HG03469 (cell line): ENCODE data around the gene ABHD12B.
A peak's percentile ranks its signal among the peaks of the same experiment; 100 is the strongest.

Source experiments
- ATAC-seq: cut with Tn5 transposase; IDR thresholded peaks from one replicate; pipeline ENCODE4 v1.9.1; 2021; ENCODE audit warnings: mild to moderate bottlenecking, moderate library complexity, moderate number of reproducible peaks; ENCODE audit not compliant: unreplicated experiment

Gene ABHD12B

DNA sequence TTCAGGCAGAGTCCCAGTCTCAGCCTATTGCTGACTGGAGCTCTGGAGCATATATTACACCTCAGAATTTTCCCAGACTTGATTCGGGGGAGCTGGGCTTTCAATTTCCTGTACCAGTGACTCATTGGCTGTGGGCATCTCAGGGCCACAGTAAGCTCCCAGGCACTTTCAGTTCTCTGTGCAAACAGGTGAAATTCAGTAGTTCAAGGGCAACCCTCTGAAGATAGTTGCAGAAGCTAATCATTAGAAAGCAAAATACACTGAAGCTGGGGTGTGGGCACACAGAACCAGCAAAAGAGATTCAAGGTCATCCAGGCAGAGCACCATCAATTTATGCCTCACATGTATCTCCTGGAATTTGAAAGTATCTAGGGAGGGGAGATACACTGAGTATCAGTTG, 32.8 kb upstream of the ABHD12B start:
- ATAC-seq: no peak

DNA sequence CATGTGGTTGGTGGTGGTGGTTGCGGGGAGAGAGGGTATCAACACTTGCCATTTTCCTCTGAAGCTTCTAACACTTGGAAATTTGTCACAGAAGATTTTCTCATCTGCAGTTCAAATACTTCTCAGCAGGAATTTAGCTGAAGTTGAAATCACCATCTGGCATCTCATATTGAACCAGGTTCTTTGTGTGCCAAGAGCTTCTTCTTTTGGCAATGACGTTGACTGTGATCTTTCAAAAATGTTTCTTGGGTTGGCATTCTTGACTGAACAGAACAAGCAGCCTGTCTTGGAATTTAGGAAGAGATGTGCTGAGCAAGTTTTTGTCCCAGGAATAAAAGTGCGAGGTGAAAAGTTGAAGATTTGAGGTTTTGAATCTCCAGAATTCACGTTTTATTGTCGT, 32.2 kb upstream of the ABHD12B start:
- no peak for ATAC-seq

DNA sequence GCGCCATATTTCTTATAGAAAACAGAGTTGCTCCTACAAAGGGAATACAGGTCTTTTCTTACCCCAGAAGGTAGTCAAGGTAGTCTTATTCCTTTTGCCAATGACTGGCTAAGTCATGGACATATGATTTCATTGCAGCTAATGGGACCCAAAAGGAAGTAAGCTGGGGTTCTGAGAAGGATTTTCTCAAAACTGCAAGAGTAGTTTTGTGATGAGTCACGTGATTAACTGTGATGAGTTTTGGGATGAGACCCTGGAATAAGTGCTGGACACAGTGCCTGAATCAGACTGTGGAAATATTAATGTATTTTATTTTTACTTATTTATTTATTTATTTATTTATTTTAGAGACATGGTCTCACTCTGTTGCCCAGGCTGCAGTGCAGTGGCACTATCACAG, 27.5 kb upstream of the ABHD12B start:
- no peak for ATAC-seq

DNA sequence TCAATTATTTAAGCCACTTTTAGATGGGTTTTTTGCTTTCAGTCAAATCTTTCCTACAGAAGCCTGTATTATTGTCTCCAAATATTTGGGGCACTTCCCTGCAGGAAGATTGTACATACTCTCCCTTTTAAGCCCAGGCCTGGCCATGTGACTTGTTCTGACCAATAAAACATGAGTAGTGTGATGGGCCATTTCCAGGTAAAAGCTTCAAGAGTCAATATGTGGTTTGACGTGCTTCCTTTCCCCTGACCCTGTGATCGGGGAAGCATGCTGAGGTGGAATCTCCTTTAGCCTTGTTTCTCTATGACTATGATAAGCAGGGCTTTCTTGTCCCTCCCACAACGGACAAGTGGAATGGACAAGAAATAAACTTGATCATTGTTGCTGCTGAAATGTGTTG, 26.7 kb upstream of the ABHD12B start:
- ATAC-seq: no peak

GRCh38 chr14:50846226-50846880, 25.5 kb upstream of the ABHD12B start:
- no peak for ATAC-seq

DNA sequence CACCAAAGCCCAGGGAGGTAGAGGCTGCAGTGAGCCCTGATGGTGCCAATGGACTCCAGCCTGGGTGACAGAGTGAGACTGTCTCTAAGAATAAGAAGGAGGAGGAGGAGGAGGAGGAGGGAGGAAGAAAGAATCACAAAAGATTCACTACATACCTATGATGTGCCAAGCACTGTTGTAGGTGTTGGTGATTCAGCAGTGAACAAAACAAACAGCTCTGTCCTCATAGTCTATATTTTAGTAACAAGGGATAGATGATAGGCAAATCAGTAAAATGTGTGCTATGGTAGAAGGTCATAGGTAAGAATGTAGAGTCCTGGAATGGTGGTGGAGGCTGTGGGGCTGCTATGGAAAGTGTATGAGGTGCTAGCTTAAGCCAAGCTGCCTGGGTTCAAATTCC, 18.0 kb upstream of the ABHD12B start:
- ATAC-seq: no peak

DNA sequence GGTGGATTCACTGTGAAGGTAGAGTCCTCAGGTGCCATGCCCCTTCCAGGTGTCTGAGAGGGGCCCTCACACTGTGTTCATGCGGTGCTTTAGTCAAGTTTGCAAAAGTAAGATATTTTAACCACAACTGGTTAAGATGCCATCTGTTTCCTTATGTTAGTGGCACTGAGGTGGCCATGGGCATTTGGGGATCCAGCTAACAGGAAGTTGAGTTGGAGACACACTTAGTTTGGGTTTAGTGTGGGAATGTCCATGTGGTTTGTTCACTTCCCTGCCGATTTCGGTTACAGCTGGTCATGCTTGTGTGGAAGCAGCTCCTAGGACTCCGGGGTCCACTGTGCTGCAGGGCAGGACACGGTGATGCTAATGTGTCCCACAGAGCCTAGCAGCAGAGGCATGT, 17.3 kb upstream of the ABHD12B start:
- no peak for ATAC-seq

DNA sequence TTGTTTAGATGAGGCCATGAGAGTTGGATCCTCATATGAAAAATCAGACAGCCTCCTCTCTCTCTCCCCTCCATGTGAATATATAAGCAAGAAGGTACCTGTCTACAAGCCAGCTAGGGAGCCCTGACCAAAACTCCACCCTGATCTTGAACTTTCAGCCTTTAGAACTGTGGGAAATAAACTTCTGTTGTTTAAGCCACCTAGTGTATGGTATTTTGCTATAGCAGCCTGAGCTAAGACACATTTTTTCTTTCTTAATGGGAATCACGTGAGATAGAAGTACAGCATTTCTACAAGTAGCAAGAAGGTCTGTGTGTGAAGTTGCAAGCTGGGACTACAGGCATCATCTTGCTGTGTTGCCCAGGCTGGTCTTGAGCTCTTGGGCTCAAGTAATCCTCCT, 16.3 kb upstream of the ABHD12B start:
- ATAC-seq: no peak

DNA sequence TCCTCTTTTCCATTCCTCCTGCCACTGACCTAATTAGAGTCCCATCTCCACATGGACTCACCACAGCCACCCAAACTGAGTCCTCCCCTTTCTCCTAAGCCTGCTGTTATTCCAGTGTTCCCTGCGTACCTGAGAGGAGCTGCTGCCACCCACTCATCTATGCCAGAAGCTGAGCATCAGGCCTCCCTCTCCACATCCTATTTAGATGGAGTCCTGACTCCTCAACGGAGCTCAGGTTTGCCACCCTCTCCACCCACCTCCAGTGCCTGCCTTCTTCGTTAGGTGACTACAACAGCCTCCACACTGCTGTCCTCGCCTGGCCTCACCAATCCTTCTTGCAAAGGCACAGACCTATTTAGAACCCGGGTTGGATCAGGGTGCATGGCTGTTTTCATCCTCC, 15.2 kb upstream of the ABHD12B start:
- no peak for ATAC-seq

DNA sequence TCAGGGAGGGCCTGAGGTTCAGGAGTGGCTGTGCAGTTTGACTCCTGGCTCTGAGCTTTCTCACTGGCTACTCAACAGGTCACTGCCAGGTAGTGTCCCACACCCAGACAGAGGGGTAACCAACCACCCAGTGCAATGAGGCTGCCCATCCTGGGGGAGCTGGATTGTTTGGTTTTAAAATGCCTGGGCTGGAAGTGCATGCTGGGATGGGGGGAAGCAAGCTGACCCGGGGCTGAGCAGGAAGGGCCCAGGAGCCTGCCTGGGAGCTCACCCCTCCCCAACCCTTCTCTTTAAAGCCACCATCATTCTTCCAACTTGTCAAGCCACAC, 12.6 kb upstream of the ABHD12B start:
- no peak for ATAC-seq

DNA sequence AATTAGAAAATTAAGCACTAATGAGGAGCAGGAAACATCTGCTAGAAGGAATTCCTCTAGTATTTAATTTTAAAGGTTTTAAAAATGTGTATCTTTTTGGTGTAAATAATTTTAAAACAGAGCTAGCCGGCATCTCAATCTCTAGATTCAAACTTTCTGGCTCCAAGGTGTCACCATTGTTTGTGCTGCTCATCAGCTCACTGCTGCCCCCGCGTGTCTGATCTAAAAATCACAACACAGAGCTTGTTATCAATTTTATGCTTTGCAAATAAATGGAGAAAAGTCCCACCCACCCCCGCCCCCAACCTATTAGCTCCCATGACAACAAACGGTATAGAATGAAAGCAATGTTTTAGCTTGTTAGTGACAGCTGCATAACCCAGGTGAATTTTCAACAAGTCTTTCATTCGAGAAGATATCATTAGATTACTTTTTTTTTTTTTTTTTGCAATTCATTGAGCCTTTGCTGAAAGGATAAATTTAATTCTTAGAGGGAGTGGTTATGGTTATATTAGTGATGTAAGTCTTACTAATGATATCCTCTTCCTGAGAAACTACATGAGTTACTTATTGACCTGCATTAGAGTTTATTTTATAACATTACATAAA, 11.3 kb upstream of the ABHD12B start:
- no peak for ATAC-seq

GRCh38 chr14:50862036-50862570, 9.8 kb upstream of the ABHD12B start:
- no peak for ATAC-seq

GRCh38 chr14:50864237-50864636, 7.6 kb upstream of the ABHD12B start:
- no peak for ATAC-seq

DNA sequence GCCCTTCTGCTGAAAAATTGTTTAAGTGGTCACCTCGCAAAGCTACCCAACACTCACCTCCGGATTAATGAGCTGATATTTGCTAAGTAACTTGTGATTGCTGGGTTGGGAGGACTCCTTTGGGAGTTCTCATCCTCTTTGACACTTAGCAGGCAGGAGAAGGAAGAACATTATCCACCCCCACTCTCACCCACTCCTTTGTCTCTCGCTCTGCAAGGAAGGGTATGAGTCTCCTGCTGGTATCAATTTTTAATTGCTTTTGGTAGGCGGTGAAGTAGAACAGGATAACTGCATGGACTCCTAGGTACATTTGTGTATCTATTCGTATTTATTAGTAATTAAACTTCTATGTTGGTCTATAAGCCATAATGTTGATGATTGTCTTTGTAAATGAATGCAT, 6.9 kb upstream of the ABHD12B start:
- ATAC-seq: no peak

DNA sequence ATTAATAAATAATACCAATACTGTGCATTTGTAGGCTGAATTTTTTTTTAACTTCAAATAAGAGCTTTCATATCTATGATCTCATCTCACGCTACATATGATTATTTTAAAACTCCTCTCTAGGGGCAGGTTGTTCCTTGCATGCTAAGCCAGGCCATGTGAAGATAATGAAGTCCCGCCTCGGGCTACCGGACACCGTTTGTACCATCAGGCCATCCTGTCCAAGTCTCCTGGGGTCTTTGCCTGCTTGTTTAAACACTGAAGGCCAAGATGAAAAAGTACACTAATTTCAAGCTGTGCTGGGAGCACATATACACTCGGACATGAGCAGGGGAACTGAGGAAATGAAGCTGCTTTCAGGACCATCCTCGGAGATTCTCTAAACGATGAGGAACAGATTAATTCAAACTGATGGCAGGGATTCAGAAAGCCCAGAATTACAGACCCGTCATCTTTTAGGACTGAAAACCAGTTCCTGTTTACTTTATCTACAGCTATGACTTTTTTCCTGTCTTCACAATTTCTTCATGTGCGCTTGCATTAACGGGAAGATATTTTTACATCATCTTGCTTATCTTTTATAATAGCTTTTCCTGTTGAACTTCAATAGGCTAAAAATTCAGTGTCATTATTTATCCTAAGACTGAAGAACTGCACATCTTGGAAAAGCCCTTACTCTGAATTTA, 6.3 kb upstream of the ABHD12B start:
- ATAC-seq: no peak

- no peak for ATAC-seq
Measured at GRCh38 chr14:50871228-50871627, 625 bp upstream of the ABHD12B start.

- ATAC-seq: no peak
Measured at GRCh38 chr14:50874757-50875156, 2.9 kb downstream of the ABHD12B start.

DNA sequence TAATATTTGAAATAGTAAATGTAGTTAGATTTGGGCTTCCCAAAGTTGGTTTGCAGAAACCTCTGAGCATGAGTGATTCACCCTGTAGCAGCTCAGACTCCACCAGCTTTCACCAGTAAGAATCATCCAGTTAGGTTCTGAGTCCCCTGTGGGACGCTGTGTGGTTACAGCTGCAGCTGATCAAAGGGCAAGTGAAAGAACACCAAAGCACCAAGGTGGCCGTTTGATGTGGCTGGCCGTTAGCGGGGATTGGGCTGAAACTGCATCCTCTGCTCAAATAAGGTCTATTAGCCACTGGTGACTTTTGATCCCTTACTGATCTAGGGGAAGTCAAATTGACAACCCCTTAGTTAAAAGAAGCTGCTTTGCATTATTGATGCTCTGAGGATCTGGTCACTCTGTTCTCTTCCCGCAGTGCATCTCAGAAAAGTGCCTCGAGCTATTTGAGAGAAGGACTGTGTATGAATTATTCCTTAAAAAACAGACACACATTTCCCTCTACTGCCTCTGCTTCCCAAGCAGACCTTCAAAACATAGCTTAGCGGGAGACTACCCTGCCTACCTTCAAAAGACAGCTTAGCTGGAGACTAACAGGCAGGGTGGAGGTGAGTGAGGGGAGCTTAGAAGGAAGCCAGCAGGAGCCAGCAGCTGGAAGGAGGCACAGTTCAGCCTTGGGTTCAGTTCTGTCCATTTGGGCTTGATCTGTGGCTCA, 3.7 kb downstream of the ABHD12B start:
- peak; percentile 96 for ATAC-seq

DNA sequence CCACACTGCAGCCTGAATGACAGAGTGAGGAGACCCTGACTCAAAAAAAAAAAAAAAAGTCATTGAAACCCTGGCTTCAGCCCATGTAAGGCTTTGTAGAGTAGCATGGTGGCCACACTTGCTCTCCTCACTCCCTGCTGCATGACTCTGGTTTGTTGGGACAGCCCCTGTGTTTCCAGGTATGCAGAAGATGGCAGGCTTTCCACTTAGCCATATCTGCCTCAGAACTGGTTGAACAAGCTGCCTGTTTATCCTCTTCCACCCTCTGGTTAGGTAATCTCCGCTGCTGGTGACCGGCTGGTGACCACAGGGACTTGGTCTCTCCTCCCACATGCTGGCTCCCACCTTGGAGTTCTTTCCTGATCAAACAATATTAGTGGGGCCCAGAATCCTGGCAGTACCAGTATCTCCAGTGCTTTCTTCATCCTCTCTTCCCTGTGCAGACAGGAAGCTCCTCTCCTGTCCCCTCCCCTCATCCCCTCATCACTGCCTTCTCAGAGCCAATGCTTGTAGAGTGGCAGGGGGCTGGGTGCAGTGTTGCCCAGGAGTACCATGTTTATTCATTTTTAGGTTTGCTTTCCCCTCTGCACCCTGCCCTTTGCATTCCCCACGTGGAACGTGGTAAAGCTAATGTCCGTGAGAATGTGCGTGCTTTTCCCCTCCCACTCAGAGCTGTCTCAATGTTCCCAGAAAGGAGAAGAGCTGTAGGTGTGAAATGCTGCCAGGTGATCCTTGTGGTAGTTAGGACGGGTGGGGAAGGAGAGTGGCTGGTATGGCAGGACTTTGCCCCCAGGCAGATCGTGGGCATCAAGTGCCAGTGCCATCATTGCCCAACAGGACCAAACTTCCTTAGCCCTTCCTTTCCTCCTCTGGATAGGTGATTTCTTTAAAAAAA, 11.3 kb downstream of the ABHD12B start:
- ATAC-seq: no peak

DNA sequence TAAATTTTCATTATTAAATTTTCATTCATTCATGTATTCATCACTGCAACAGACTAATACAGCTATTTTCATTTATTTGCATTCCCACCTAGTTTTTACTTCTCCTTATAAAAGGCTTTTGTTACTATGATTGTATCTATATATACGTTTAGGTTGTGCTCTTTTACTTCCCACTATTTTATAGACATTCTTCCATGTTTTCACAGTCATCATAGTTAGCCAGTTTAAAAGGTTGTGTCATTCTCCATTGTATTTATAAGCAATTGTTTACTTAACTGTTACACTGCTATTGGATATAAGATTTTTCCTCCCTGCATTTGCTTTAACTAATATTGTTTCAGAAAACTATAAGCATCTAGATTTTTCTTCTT, 12.0 kb downstream of the ABHD12B start:
- no peak for ATAC-seq

- no peak for ATAC-seq
Measured at GRCh38 chr14:50887476-50887875, 15.6 kb downstream of the ABHD12B start.
